LNCaP clone FGC (cell line): ENCODE measurements around the gene ZNF215.
"Not testable (repeated sequence)": the region's sequence is repeated elsewhere in the genome, so short reads cannot be mapped to it uniquely, and the experiment has no call there.

Experiments
- DNase-seq: peaks from one replicate; pipeline ENCODE4 v3.0.0-alpha.2; 2011; ENCODE audit warnings: low read depth
- H3K4me3 ChIP-seq: 2 replicates; pipeline ENCODE4 v1.5.1; 2011; ENCODE audit warnings: mild to moderate bottlenecking, low read depth, low read length, control low read depth
- TF ChIP-seq, protein P1 (sequence below): IDR thresholded peaks from 2 replicates; pipeline ENCODE4 v1.5.1; 2012; ENCODE audit warnings: mild to moderate bottlenecking; ENCODE audit not compliant: control insufficient read depth, insufficient read depth; ENCODE audit errors: extremely low read depth

ZNF215 gene

GRCh38 chr11:6932145-6932544 lies 5.9 kb downstream of the ZNF215 start:
- DNase-seq = no peak
- H3K4me3 ChIP-seq = no peak overlapping the region
- TF ChIP-seq, protein P1, sequence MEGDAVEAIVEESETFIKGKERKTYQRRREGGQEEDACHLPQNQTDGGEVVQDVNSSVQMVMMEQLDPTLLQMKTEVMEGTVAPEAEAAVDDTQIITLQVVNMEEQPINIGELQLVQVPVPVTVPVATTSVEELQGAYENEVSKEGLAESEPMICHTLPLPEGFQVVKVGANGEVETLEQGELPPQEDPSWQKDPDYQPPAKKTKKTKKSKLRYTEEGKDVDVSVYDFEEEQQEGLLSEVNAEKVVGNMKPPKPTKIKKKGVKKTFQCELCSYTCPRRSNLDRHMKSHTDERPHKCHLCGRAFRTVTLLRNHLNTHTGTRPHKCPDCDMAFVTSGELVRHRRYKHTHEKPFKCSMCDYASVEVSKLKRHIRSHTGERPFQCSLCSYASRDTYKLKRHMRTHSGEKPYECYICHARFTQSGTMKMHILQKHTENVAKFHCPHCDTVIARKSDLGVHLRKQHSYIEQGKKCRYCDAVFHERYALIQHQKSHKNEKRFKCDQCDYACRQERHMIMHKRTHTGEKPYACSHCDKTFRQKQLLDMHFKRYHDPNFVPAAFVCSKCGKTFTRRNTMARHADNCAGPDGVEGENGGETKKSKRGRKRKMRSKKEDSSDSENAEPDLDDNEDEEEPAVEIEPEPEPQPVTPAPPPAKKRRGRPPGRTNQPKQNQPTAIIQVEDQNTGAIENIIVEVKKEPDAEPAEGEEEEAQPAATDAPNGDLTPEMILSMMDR = no peak

GRCh38 chr11:6941970-6942369 lies 15.7 kb downstream of the ZNF215 start:
- no peak for DNase-seq
- TF ChIP-seq, protein P1 = no peak
- H3K4me3 ChIP-seq = no peak overlapping the region

- no peak for DNase-seq
- TF ChIP-seq, protein P1 = no peak
These were observed 16.9 kb downstream of the ZNF215 start for GRCh38 chr11:6943131-6943530.

DNA sequence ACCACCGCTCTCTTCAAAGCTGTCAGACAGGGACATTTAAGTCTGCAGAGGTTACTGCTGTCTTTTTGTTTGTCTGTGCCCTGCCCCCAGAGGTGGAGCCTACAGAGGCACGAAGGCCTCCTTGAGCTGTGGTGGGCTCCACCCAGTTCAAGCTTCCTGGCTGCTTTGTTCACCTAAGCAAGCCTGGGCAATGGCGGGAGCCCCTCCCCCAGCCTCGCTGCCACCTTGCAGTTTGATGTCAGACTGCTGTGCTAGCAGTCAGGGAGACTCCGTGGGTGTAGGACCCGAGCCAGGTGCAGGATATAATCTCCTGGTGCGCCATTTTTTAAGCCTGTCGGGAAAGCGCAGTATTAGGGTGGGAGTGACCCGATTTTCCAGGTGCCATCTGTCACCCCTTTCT lies 28.0 kb downstream of the ZNF215 start:
- DNase-seq, H3K4me3 ChIP-seq: not testable (repeated sequence)

More at GRCh38 chr11:6943131-6943530, 16.9 kb downstream of the ZNF215 start:
- no peak overlapping the region for H3K4me3 ChIP-seq

DNA sequence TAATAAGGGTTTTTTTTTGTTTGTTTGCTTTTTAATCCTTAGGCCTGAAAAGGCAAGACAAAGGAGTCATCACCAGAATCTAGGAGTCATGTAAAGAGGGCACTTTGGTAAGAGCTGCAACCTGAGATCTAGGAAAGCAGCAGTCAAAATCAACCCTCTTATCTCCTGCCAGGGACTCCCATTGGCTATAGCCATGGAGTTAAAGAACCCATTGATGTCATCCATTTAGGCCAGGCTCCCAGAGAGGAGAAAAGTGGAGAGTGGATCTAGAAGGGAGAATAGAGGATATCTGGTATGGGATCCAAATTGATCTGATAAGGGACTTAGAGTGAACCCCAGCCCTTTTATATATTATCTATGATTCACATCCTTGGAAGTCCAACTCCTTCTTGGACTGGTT lies 35.9 kb downstream of the ZNF215 start:
- TF ChIP-seq, protein P1 = no peak
- DNase-seq = no peak
- no peak overlapping the region for H3K4me3 ChIP-seq

GRCh38 chr11:6962673-6963072 lies 36.4 kb downstream of the ZNF215 start:
- H3K4me3 ChIP-seq = no peak overlapping the region
- DNase-seq = no peak
- TF ChIP-seq, protein P1 = no peak

DNA sequence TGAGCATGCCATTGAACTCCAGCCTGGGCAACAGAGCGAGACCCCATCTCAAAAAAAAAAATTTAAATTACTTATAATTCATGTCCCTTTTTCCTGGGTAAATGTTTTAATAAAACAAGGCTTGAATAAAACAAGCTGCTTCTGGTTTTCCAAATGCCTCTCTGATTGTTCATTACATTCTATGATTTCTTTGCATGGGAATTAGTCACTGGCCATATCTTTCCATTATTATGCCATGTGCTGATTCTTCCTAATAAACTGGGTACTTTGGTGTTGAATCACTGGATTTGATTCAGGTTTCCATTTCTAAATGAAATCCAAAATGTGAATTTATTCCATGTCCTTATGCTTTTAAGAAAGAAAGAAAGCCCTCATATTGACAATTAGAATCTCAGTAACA lies 42.6 kb downstream of the ZNF215 start:
- H3K4me3 ChIP-seq = no peak overlapping the region
- DNase-seq = no peak
- TF ChIP-seq, protein P1 = no peak

GRCh38 chr11:6969854-6970253 lies 43.6 kb downstream of the ZNF215 start:
- not testable (repeated sequence) for DNase-seq, H3K4me3 ChIP-seq
